Measurements from ENCODE around the gene DCST1. TPM values are rescaled to one million over a fixed set of nuclear protein-coding genes. Genes with fewer than 3 reads are reported as not detected.

Gene DCST1
- total RNA-seq, 2 experiments from 2014 or later: 0.33 to 0.39 TPM

- Mint-ChIP-seq H3K4me3 (peak overlapping the region; percentile 91), H3K27ac (peak overlapping the region; percentile 55), H3K36me3 (ENCODE audit: low read depth) (no peaks in the 10 kb centered on the region), H3K27me3 (no peaks in the 10 kb centered on the region), H3K9me3 (no peaks in the 10 kb centered on the region), H3K4me1 (ENCODE audit: low read depth) (peaks cover 29% of the 10 kb centered on the region)
- peak overlapping the region; percentile 87 for H3K4me3 ChIP-seq (ENCODE audit: low read length)
- DNase-seq (peak in 1 of 14 experiments; percentile 18), ATAC-seq (ENCODE audit: poor library complexity) (no peak)
- intact Hi-C loops (cut with DNase I, micrococcal nuclease): loop anchor here in 1 of 2 experiments (5.0 kb wide), 1 partner anchor 117 kb away; no protein-coding TSS in a partner anchor
- H3K27me3 ChIP-seq (ENCODE audit: control insufficient read depth in 1 of 2, insufficient read depth in 2 of 2, low read length in 2 of 2): no peaks in the 10 kb centered on the region
- TF ChIP-seq CTCF (IDR thresholded peaks at IDR 0.05): no peak
- H3K36me3 ChIP-seq (ENCODE audit: insufficient read depth, low read length): peaks cover 3% of the 10 kb centered on the region
- POLR2A ChIA-PET: interaction anchor here (1.0 to 2.4 kb wide), 9 partner anchors 12 to 113 kb away, joined by 3 to 10 read pairs (median 9); partner anchors contain the start of genes EFNA3, FLAD1 and PMVK
- no peaks in the 10 kb centered on the region for H3K9me3 ChIP-seq (ENCODE audit: control insufficient read depth in 1 of 2, insufficient read depth in 1 of 2, low read length in 2 of 2)
- CTCF ChIA-PET: interaction anchor here (0.9 to 3.6 kb wide), 5 partner anchors 11 to 30 kb away, joined by 3 to 29 read pairs (median 3); partner anchors contain the start of genes DCST1 and DCST2
- H3K27ac ChIP-seq (ENCODE audit: low read depth in 1 of 2, low read length in 2 of 2): no peak overlapping the region
- peaks cover 34% of the 10 kb centered on the region for H3K4me1 ChIP-seq (ENCODE audit: insufficient read depth, low read length)
These were observed 16.3 kb downstream of the DCST1 start for GRCh38 chr1:155049651-155050559.

DNA sequence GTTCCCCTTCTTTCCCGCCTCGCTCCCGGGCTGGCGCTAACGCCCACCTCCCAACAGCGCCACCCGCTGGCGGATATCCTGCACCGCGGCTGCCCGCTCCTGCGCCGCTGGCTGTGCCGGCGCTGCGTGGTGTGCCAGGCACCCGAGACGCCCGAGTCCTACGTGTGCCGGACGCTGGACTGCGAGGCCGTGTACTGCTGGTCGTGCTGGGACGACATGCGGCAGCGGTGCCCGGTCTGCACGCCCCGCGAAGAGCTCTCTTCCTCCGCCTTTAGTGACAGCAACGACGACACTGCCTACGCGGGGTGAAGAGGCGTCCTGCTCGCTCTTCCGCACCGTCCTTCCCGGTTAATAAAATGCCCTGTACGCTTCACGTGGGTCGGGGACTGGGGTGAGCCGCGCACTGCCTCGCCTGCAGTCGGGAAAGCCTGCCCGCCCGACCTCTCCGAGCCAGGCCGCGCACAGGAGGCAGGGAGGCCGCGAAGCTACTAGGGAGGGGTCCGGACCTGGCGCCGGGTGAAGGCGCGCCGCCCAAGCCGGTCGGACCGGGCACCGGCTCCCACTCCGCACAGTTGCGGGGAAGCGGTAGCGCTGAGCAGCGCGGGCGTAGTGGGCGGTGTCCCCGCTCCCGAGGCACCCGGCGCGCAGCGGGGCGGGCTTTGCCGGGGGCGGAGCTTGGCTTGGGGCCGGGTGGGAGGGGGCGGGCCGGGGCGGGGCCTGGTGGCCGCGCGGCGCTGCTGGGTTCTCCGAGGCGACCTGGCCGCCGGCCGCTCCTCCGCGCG, 17.1 kb downstream of the DCST1 start, which contains the start of gene ADAM15:
Gene ADAM15, plus strand, starts transcription at position 757 of the 782 bp plus-strand sequence. CDS start 71 bp downstream, outside the sequence.
- Histone ChIP-seq H3K27me3 (ENCODE audit: control insufficient read depth in 1 of 2, insufficient read depth in 2 of 2, low read length in 2 of 2) (no peaks in the 10 kb centered on the region), H3K27ac (ENCODE audit: low read depth in 1 of 2, low read length in 2 of 2) (peak within 1 kb of the TSS; percentile 55 to 61), H3K9me3 (ENCODE audit: control insufficient read depth in 1 of 2, insufficient read depth in 1 of 2, low read length in 2 of 2) (no peaks in the 10 kb centered on the region), H3K4me1 (ENCODE audit: insufficient read depth, low read length) (peaks cover 33% of the 10 kb centered on the region), H3K36me3 (ENCODE audit: insufficient read depth, low read length) (peaks cover 3% of the 10 kb centered on the region), H3K4me3 (ENCODE audit: low read length) (peak within 1 kb of the TSS; percentile 87)
- peak; percentile 63 to 91 (median 74) for DNase-seq
- no peaks in the 10 kb centered on the region for H3K9me3 Mint-ChIP-seq
- intact Hi-C loops (cut with DNase I, micrococcal nuclease): no loop called here
- H3K27me3 Mint-ChIP-seq: no peaks in the 10 kb centered on the region
- ATAC-seq (ENCODE audit: poor library complexity): peak; percentile 81
- peak within 1 kb of the TSS; percentile 91 for H3K4me3 Mint-ChIP-seq
- peak; percentile 95 for TF ChIP-seq CTCF (IDR thresholded peaks at IDR 0.05)
- H3K27ac Mint-ChIP-seq: peak within 1 kb of the TSS; percentile 55
- no peaks in the 10 kb centered on the region for H3K36me3 Mint-ChIP-seq (ENCODE audit: low read depth)
- CTCF ChIA-PET: interaction anchor here (0.6 to 3.6 kb wide), 13 partner anchors 11 to 572 kb away, joined by 3 to 29 read pairs (median 4); partner anchors contain the start of genes DCST1 and DCST2
- H3K4me1 Mint-ChIP-seq (ENCODE audit: low read depth): peaks cover 26% of the 10 kb centered on the region
- POLR2A ChIA-PET: interaction anchor here (0.8 to 2.4 kb wide), 18 partner anchors 9 to 122 kb away, joined by 3 to 10 read pairs (median 5); partner anchors contain the start of genes CKS1B, EFNA3, EFNA4 and FLAD1

GRCh38 chr1:155051342-155051776, 17.7 kb downstream of the DCST1 start:
- H3K36me3 Mint-ChIP-seq (ENCODE audit: low read depth): no peaks in the 10 kb centered on the region
- Histone ChIP-seq H3K9me3 (ENCODE audit: control insufficient read depth in 1 of 2, insufficient read depth in 1 of 2, low read length in 2 of 2) (no peaks in the 10 kb centered on the region), H3K4me1 (ENCODE audit: insufficient read depth, low read length) (peaks cover 33% of the 10 kb centered on the region), H3K27ac (ENCODE audit: low read depth in 1 of 2, low read length in 2 of 2) (peak overlapping the region; percentile 35 to 48), H3K27me3 (ENCODE audit: control insufficient read depth in 1 of 2, insufficient read depth in 2 of 2, low read length in 2 of 2) (no peaks in the 10 kb centered on the region), H3K4me3 (ENCODE audit: low read length) (peak overlapping the region; percentile 87), H3K36me3 (ENCODE audit: insufficient read depth, low read length) (peaks cover 8% of the 10 kb centered on the region)
- peak overlapping the region; percentile 87 for H3K4me3 Mint-ChIP-seq
- ATAC-seq (ENCODE audit: poor library complexity) (peak; percentile 1), DNase-seq (no peak)
- ChIA-PET CTCF (interaction anchor here (0.6 to 3.6 kb wide), 12 partner anchors 10 to 571 kb away, joined by 3 to 29 read pairs (median 4); partner anchors contain the start of genes DCST1 and DCST2), POLR2A (interaction anchor here (0.8 to 2.4 kb wide), 17 partner anchors 9 to 121 kb away, joined by 3 to 10 read pairs (median 5); partner anchors contain the start of genes CKS1B, EFNA3, EFNA4 and FLAD1)
- H3K4me1 Mint-ChIP-seq (ENCODE audit: low read depth): peaks cover 26% of the 10 kb centered on the region
- no peak overlapping the region for H3K27ac Mint-ChIP-seq
- no peak for TF ChIP-seq CTCF (IDR thresholded peaks at IDR 0.05)
- H3K27me3 Mint-ChIP-seq: no peaks in the 10 kb centered on the region
- no peaks in the 10 kb centered on the region for H3K9me3 Mint-ChIP-seq
- intact Hi-C loops (cut with DNase I, micrococcal nuclease): no loop called here
